Esophagus muscularis mucosa (tissue), 4 donors: ENCODE measurements around the gene ZNF423. TPM values are rescaled to one million over a fixed set of nuclear protein-coding genes. Genes with fewer than 3 reads are reported as not detected.

Experiments used
- DNase-seq: peaks from one replicate; pipeline ENCODE4 v3.0.0-alpha.2; 2017; ENCODE audit errors: extremely low spot score
- H3K27ac ChIP-seq, 4 donors: fragments of 200-600 bp; sonication (generic); replicated peaks in 1 of 4; 1 replicate in 3 of 4; 2 replicates in 1 of 4; pipeline ENCODE4 v1.5.1; 2016 to 2019; ENCODE audit warnings: mild to moderate bottlenecking in 1 of 4
- H3K27me3 ChIP-seq, 4 donors: fragments of 200-600 bp; sonication (generic); one replicate each; pipeline versions ENCODE4 v1.5.1 to v1.6.0; 2016 to 2019
- H3K36me3 ChIP-seq, 4 donors: fragments of 200-600 bp; sonication (generic); one replicate each; pipeline ENCODE4 v1.5.1; 2016 to 2019
- H3K4me1 ChIP-seq, 4 donors: fragments of 200-600 bp; sonication (generic); one replicate each; pipeline ENCODE4 v1.5.1; 2016 to 2019
- H3K4me3 ChIP-seq, 4 donors: fragments of 200-600 bp; sonication (generic); 1 replicate in 2 of 4; 2 replicates in 2 of 4; pipeline ENCODE4 v1.5.1; 2016 to 2019; ENCODE audit warnings: mild to moderate bottlenecking in 4 of 4, moderate library complexity in 1 of 4
- H3K9me3 ChIP-seq, 4 donors: fragments of 200-600 bp; sonication (generic); 1 replicate in 3 of 4; 2 replicates in 1 of 4; pipeline ENCODE4 v1.5.1; 2016 to 2019
- EP300 ChIP-seq: sonication (generic); formaldehyde crosslinking; IDR thresholded peaks from one replicate; pipeline ENCODE4 v1.6.1; 2017; ENCODE audit warnings: antibody characterized with exemption
- POLR2A ChIP-seq: fragments of 450-650 bp; IDR thresholded peaks from one replicate; pipeline ENCODE4 v1.6.1; 2017; ENCODE audit warnings: antibody characterized with exemption, moderate library complexity, mild to moderate bottlenecking, low read depth
- POLR2AphosphoS5 ChIP-seq, 2 donors: sonication (generic); formaldehyde crosslinking; IDR thresholded peaks; one replicate each; pipeline ENCODE4 v1.6.1; 2017; ENCODE audit warnings: antibody characterized with exemption in 2 of 2
- WGBS: methylation state at CpG from one replicate; pipeline ENCODE4 v1.1.5; 2018; 5-methylcytosine and 5-hydroxymethylcytosine counted together
- intact Hi-C: fragments of 100-400 bp; cut with DNase I; formaldehyde crosslinking; loops from one replicate; pipeline ENCODE4 v1.15.1; 2023
- total RNA-seq, 4 donors: library from RNA; depleted of rRNA; stranded (reverse); fragments of >200 nt; gene quantifications; one replicate each; pipeline versions ENCODE4 v1.1.0 to v1.2.1, GENCODE V29; 2016
- TF ChIP-seq, protein P1 (sequence below), 3 experiments: fragments of 200-600 bp in 2 of 3; fragments of 450-650 bp in 1 of 3; sonication (generic) in 2 of 3; IDR thresholded peaks; one replicate each; pipeline ENCODE4 v1.5.1; 2017 to 2019; ENCODE audit warnings: antibody characterized with exemption in 3 of 3, mild to moderate bottlenecking in 2 of 3, moderate library complexity in 1 of 3

ZNF423 gene
- total RNA-seq, 4 donors from 2014 or later, result 8.7 to 22.5 (median 10.3) TPM

GRCh38 chr16:49585143-49585832, 270.6 kb downstream of the ZNF423 start:
- H3K27me3 ChIP-seq, result no peaks in the 10 kb centered on the region
- intact Hi-C loops, result no loop called here
- TF ChIP-seq, protein P1, sequence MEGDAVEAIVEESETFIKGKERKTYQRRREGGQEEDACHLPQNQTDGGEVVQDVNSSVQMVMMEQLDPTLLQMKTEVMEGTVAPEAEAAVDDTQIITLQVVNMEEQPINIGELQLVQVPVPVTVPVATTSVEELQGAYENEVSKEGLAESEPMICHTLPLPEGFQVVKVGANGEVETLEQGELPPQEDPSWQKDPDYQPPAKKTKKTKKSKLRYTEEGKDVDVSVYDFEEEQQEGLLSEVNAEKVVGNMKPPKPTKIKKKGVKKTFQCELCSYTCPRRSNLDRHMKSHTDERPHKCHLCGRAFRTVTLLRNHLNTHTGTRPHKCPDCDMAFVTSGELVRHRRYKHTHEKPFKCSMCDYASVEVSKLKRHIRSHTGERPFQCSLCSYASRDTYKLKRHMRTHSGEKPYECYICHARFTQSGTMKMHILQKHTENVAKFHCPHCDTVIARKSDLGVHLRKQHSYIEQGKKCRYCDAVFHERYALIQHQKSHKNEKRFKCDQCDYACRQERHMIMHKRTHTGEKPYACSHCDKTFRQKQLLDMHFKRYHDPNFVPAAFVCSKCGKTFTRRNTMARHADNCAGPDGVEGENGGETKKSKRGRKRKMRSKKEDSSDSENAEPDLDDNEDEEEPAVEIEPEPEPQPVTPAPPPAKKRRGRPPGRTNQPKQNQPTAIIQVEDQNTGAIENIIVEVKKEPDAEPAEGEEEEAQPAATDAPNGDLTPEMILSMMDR (IDR thresholded peaks at IDR 0.05), result no peak
- TF ChIP-seq POLR2A, result no peak
- no peak for TF ChIP-seq EP300
- TF ChIP-seq POLR2AphosphoS5 (IDR thresholded peaks at IDR 0.05), result no peak
- no peaks in the 10 kb centered on the region for H3K36me3 ChIP-seq
- H3K4me1 ChIP-seq, result peaks cover 0 to 19% (median 16%) of the 10 kb centered on the region in 4 donors
- H3K9me3 ChIP-seq, result no peaks in the 10 kb centered on the region
- no peak for DNase-seq
- H3K4me3 ChIP-seq, result no peak overlapping the region
- 96% methylated on average over 9 of the region's 11 CpGs for WGBS
- H3K27ac ChIP-seq, result no peak overlapping the region

- H3K27ac ChIP-seq, result no peak overlapping the region
- H3K9me3 ChIP-seq, result no peaks in the 10 kb centered on the region
- DNase-seq, result no peak
- H3K4me1 ChIP-seq, result peaks cover 0 to 19% (median 16%) of the 10 kb centered on the region in 4 donors
- no peak overlapping the region for H3K4me3 ChIP-seq
- no peaks in the 10 kb centered on the region for H3K36me3 ChIP-seq
- intact Hi-C loops, result no loop called here
- WGBS, result 92% methylated on average over 3 of the region's 3 CpGs
- H3K27me3 ChIP-seq, result no peaks in the 10 kb centered on the region
- TF ChIP-seq, protein P1 (IDR thresholded peaks at IDR 0.05), result no peak
- no peak for TF ChIP-seq POLR2A
- TF ChIP-seq POLR2AphosphoS5 (IDR thresholded peaks at IDR 0.05), result no peak
- TF ChIP-seq EP300, result no peak
These were observed 272.0 kb downstream of the ZNF423 start for GRCh38 chr16:49583911-49584310.

DNA sequence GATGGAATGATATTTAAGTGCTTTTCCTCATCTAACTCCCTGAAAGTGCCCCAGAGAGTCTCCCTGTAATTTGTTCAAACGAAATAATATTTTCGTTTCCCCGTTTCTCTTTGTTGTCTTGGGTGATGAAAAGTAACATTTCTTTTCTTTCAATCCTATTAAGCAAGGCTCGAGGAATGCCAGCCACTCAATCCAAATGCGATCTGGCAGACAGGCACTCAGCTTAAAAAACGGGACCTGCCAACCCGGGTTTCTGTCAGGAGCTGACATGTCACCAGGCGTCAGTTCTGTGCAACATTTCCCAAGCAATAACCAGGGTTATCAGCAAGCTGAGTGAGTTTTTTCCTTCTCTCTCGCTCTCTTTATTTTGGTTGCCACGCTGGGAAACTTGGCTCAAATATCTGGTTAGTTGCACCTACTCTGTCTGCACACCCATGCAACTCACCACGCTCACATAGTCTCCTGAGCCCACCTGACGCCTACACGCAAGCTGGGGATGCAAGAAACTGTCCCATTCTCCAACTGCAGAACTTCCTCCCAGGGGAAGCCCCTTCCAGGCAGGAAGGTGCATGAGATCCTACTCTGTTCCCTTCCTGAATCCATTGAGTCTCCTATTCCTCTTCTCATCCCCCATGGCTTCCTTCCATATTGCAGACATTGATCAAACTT, 274.1 kb downstream of the ZNF423 start:
- no peak overlapping the region for H3K27ac ChIP-seq
- TF ChIP-seq POLR2AphosphoS5 (IDR thresholded peaks at IDR 0.05) (no peak), EP300 (no peak), POLR2A (no peak)
- TF ChIP-seq, protein P1 (IDR thresholded peaks at IDR 0.05), result no peak
- no peaks in the 10 kb centered on the region for H3K9me3 ChIP-seq
- H3K36me3 ChIP-seq, result no peaks in the 10 kb centered on the region
- WGBS, result 80% methylated on average over 13 of the region's 13 CpGs
- DNase-seq, result no peak
- no peak overlapping the region for H3K4me3 ChIP-seq
- no peaks in the 10 kb centered on the region for H3K27me3 ChIP-seq
- H3K4me1 ChIP-seq, result peaks cover 0 to 9% (median 7%) of the 10 kb centered on the region in 4 donors
- intact Hi-C loops, result no loop called here

DNA sequence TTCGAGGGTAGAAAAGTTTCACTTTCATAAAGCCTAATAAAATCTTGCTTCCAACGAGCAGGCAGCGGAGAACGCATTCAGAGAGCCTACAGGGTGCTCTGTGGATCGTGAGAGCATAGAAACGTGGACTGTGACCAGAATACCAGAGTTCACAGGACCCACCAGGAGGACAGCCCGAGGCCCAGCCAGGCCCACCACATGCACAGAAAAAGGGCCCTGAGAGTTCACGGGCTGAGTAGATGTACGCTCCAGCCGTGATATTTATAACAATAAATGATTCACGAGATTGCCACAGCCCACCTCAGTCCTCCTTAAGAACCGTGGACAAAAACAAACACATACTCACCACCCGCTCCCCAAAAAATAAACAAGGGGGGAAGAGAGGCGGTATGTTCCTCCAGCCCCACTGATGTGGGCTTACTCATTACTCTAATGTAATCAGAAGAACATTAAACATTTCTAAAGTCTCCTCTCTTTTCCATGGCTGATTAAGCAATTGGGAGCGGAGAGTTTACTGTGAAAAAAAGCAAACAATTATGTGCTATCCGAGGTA, 275.1 kb downstream of the ZNF423 start:
- Histone ChIP-seq H3K27me3 (no peaks in the 10 kb centered on the region), H3K36me3 (no peaks in the 10 kb centered on the region), H3K9me3 (no peaks in the 10 kb centered on the region), H3K27ac (no peak overlapping the region), H3K4me3 (peak overlapping the region in 2 of 4 donors; percentile 5 to 23), H3K4me1 (peaks cover 0 to 3% (median 0%) of the 10 kb centered on the region in 4 donors)
- intact Hi-C loops, result no loop called here
- TF ChIP-seq POLR2AphosphoS5 (IDR thresholded peaks at IDR 0.05) (no peak), EP300 (no peak), POLR2A (no peak)
- TF ChIP-seq, protein P1 (IDR thresholded peaks at IDR 0.05), result no peak
- WGBS, result 80% methylated on average over 16 of the region's 16 CpGs
- DNase-seq, result no peak
